Astrocyte (in vitro differentiated cells and primary cell): ENCODE measurements around the gene BIK. TPM values are rescaled to one million over a fixed set of nuclear protein-coding genes. Genes with fewer than 3 reads are reported as not detected.

Experiments
- DNase-seq: peaks from one replicate; pipeline ENCODE4 v3.0.0-alpha.2; 2010; ENCODE audit warnings: low read depth
- FAIRE-seq: peaks from 2 replicates; lab custom pipeline; 2011; peaks lifted over from hg19 to GRCh38; lab: Jason Lieb, UNC
- H2AFZ ChIP-seq: 2 replicates; pipeline ENCODE4 v1.6.0; 2012; ENCODE audit warnings: low read depth, low read length, inconsistent platforms
- H3K27ac ChIP-seq: 2 replicates; pipeline ENCODE4 v1.5.1; 2011; ENCODE audit warnings: low read depth, low read length, inconsistent platforms
- H3K27me3 ChIP-seq: 2 replicates; pipeline ENCODE4 v1.6.0; 2011; ENCODE audit warnings: low read length, inconsistent platforms; ENCODE audit not compliant: insufficient read depth
- H3K36me3 ChIP-seq: 2 replicates; pipeline ENCODE4 v1.5.1; 2011; ENCODE audit warnings: low read length, inconsistent platforms; ENCODE audit not compliant: insufficient read depth
- H3K4me1 ChIP-seq: 2 replicates; pipeline ENCODE4 v1.5.1; 2011; ENCODE audit warnings: low read length, inconsistent platforms; ENCODE audit not compliant: insufficient read depth
- H3K4me2 ChIP-seq: 2 replicates; pipeline ENCODE4 v1.6.0; 2012; ENCODE audit warnings: low read length, inconsistent platforms
- H3K4me3 ChIP-seq: 2 replicates; pipeline ENCODE4 v1.5.1; 2011; ENCODE audit warnings: low read depth, mild to moderate bottlenecking, low read length, inconsistent platforms; ENCODE audit not compliant: insufficient read depth
- H3K79me2 ChIP-seq: 2 replicates; pipeline ENCODE4 v1.6.0; 2012; ENCODE audit warnings: mild to moderate bottlenecking, low read length, inconsistent platforms; ENCODE audit not compliant: insufficient read depth
- H3K9ac ChIP-seq: 2 replicates; pipeline ENCODE4 v1.6.0; 2012; ENCODE audit warnings: mild to moderate bottlenecking, low read length, inconsistent platforms
- H3K9me3 ChIP-seq: 2 replicates; pipeline ENCODE4 v1.5.1; 2012; ENCODE audit warnings: low read depth, mild to moderate bottlenecking, low read length, inconsistent platforms; ENCODE audit not compliant: insufficient read depth
- H4K20me1 ChIP-seq: 2 replicates; pipeline ENCODE4 v1.6.0; 2012; ENCODE audit warnings: low read length, inconsistent platforms; ENCODE audit not compliant: insufficient read depth
- H3K27ac Mint-ChIP-seq: one replicate; pipeline ENCODE4 v1.8.0; 2021; ENCODE audit warnings: mild to moderate bottlenecking, mixed read lengths; ENCODE audit not compliant: unreplicated experiment
- H3K27me3 Mint-ChIP-seq: one replicate; pipeline ENCODE4 v1.8.0; 2021; ENCODE audit warnings: low read depth, mixed read lengths; ENCODE audit not compliant: unreplicated experiment
- H3K36me3 Mint-ChIP-seq: one replicate; pipeline ENCODE4 v1.8.0; 2021; ENCODE audit warnings: low read depth, mixed read lengths; ENCODE audit not compliant: unreplicated experiment
- H3K4me1 Mint-ChIP-seq: one replicate; pipeline ENCODE4 v1.8.0; 2021; ENCODE audit warnings: low read depth, mixed read lengths; ENCODE audit not compliant: unreplicated experiment
- H3K4me3 Mint-ChIP-seq: one replicate; pipeline ENCODE4 v1.8.0; 2021; ENCODE audit warnings: mild to moderate bottlenecking, moderate library complexity, mixed read lengths; ENCODE audit not compliant: unreplicated experiment
- H3K9me3 Mint-ChIP-seq: one replicate; pipeline ENCODE4 v1.8.0; 2021; ENCODE audit warnings: mild to moderate bottlenecking, mixed read lengths; ENCODE audit not compliant: unreplicated experiment
- CTCF ChIP-seq: IDR thresholded peaks from 2 replicates; pipeline ENCODE4 v1.5.1; 2011; ENCODE audit warnings: low read depth, mild to moderate bottlenecking, inconsistent platforms, low read length, moderate library complexity; ENCODE audit not compliant: insufficient read depth
- EZH2 ChIP-seq: IDR thresholded peaks from 2 replicates; pipeline ENCODE4 v1.6.1; 2012; ENCODE audit warnings: mild to moderate bottlenecking, low read length, inconsistent platforms; ENCODE audit not compliant: insufficient read depth
- total RNA-seq: library from RNA; stranded (reverse); gene quantifications from 2 replicates; pipeline ENCODE4 v1.2.1, GENCODE V29; 2021

BIK gene
- total RNA-seq, 1 donor from 2014 or later: 0.32 TPM

- H3K36me3 Mint-ChIP-seq: peaks cover 5% of the 10 kb centered on the region
- FAIRE-seq (no peak), DNase-seq (no peak)
- Histone ChIP-seq H4K20me1 (peaks cover 4% of the 10 kb centered on the region), H3K9ac (no peak overlapping the region), H3K4me3 (no peak overlapping the region), H3K4me2 (no peak overlapping the region), H3K79me2 (no peaks in the 10 kb centered on the region), H2AFZ (no peak overlapping the region), H3K27ac (no peak overlapping the region), H3K27me3 (no peaks in the 10 kb centered on the region), H3K36me3 (no peaks in the 10 kb centered on the region), H3K9me3 (no peaks in the 10 kb centered on the region), H3K4me1 (peaks cover 8% of the 10 kb centered on the region)
- peaks cover 7% of the 10 kb centered on the region for H3K4me1 Mint-ChIP-seq
- TF ChIP-seq EZH2 (no peak), CTCF (no peak)
- H3K27me3 Mint-ChIP-seq: no peaks in the 10 kb centered on the region
- no peak overlapping the region for H3K27ac Mint-ChIP-seq
- no peaks in the 10 kb centered on the region for H3K9me3 Mint-ChIP-seq
- no peak overlapping the region for H3K4me3 Mint-ChIP-seq
These were observed 59.6 kb downstream of the BIK start for GRCh38 chr22:43170131-43170480.

- H3K9ac ChIP-seq: no peak overlapping the region
- Mint-ChIP-seq H3K4me1 (peaks cover 7% of the 10 kb centered on the region), H3K4me3 (no peak overlapping the region), H3K27ac (no peak overlapping the region), H3K9me3 (no peaks in the 10 kb centered on the region), H3K27me3 (no peaks in the 10 kb centered on the region), H3K36me3 (peaks cover 5% of the 10 kb centered on the region)
- no peaks in the 10 kb centered on the region for H3K27me3 ChIP-seq
- DNase-seq (no peak), FAIRE-seq (no peak)
- H3K79me2 ChIP-seq: no peaks in the 10 kb centered on the region
- H3K4me3 ChIP-seq: no peak overlapping the region
- H3K36me3 ChIP-seq: no peaks in the 10 kb centered on the region
- no peaks in the 10 kb centered on the region for H3K9me3 ChIP-seq
- peaks cover 8% of the 10 kb centered on the region for H3K4me1 ChIP-seq
- no peak overlapping the region for H3K27ac ChIP-seq
- peaks cover 4% of the 10 kb centered on the region for H4K20me1 ChIP-seq
- no peak overlapping the region for H3K4me2 ChIP-seq
- H2AFZ ChIP-seq: no peak overlapping the region
- TF ChIP-seq CTCF (no peak), EZH2 (no peak)
These were observed 60.5 kb downstream of the BIK start for GRCh38 chr22:43171019-43171491.

- H3K9me3 ChIP-seq: no peaks in the 10 kb centered on the region
- Mint-ChIP-seq H3K9me3 (no peaks in the 10 kb centered on the region), H3K36me3 (peaks cover 5% of the 10 kb centered on the region), H3K27me3 (no peaks in the 10 kb centered on the region), H3K27ac (no peak overlapping the region), H3K4me1 (peaks cover 7% of the 10 kb centered on the region), H3K4me3 (no peak overlapping the region)
- H3K4me3 ChIP-seq: no peak overlapping the region
- H3K9ac ChIP-seq: no peak overlapping the region
- no peak overlapping the region for H3K27ac ChIP-seq
- no peaks in the 10 kb centered on the region for H3K36me3 ChIP-seq
- DNase-seq (no peak), FAIRE-seq (no peak)
- H3K4me2 ChIP-seq: no peak overlapping the region
- no peak overlapping the region for H2AFZ ChIP-seq
- TF ChIP-seq CTCF (no peak), EZH2 (no peak)
- H4K20me1 ChIP-seq: peaks cover 4% of the 10 kb centered on the region
- no peaks in the 10 kb centered on the region for H3K79me2 ChIP-seq
- no peaks in the 10 kb centered on the region for H3K27me3 ChIP-seq
- peaks cover 8% of the 10 kb centered on the region for H3K4me1 ChIP-seq
These were observed 61.1 kb downstream of the BIK start for GRCh38 chr22:43171607-43172006.
